Endodermal cell (in vitro differentiated cells): ENCODE measurements around the gene EEF1A2. TPM values are rescaled to one million over a fixed set of nuclear protein-coding genes. Genes with fewer than 3 reads are reported as not detected.
"Not testable (repeated sequence)": the region's sequence is repeated elsewhere in the genome, so short reads cannot be mapped to it uniquely, and the experiment has no call there.

Experiments
- DNase-seq: peaks from one replicate; pipeline ENCODE4 v3.0.0-alpha.2; 2017
- H3K27ac ChIP-seq: 2 replicates; pipeline ENCODE4 v1.5.1; 2013; ENCODE audit warnings: mild to moderate bottlenecking, low read depth, low read length, moderate library complexity
- H3K27me3 ChIP-seq: 2 replicates; pipeline ENCODE4 v1.6.1; 2013; ENCODE audit warnings: mild to moderate bottlenecking, low read length, moderate library complexity; ENCODE audit not compliant: insufficient read depth, control insufficient read depth, poor library complexity, severe bottlenecking
- H3K36me3 ChIP-seq: 2 replicates; pipeline ENCODE4 v1.7.0; 2013; ENCODE audit warnings: mild to moderate bottlenecking, low read length, moderate library complexity; ENCODE audit not compliant: control insufficient read depth, insufficient read depth
- H3K4me1 ChIP-seq: one replicate; pipeline ENCODE4 v1.7.0; 2013; ENCODE audit warnings: low read length; ENCODE audit not compliant: control insufficient read depth, insufficient read depth
- H3K4me3 ChIP-seq: 2 replicates; pipeline ENCODE4 v1.5.1; 2013; ENCODE audit warnings: mild to moderate bottlenecking, low read length, moderate library complexity
- H3K9ac ChIP-seq: 2 replicates; pipeline ENCODE4 v1.6.1; 2013; ENCODE audit warnings: mild to moderate bottlenecking, low read length, moderate library complexity; ENCODE audit not compliant: poor library complexity, severe bottlenecking; ENCODE audit errors: extremely low read depth
- H3K9me3 ChIP-seq: 2 replicates; pipeline ENCODE4 v1.6.1; 2013; ENCODE audit warnings: mild to moderate bottlenecking, low read length, moderate library complexity; ENCODE audit not compliant: control insufficient read depth
- H3K27ac Mint-ChIP-seq: 2 replicates; pipeline ENCODE4 v1.8.0; 2020; ENCODE audit warnings: mixed read lengths
- H3K27me3 Mint-ChIP-seq: 2 replicates; pipeline ENCODE4 v1.8.0; 2021; ENCODE audit warnings: mild to moderate bottlenecking, mixed read lengths; ENCODE audit not compliant: insufficient read depth
- H3K36me3 Mint-ChIP-seq: 2 replicates; pipeline ENCODE4 v1.8.0; 2020; ENCODE audit warnings: low read depth, mixed read lengths
- H3K4me1 Mint-ChIP-seq: 2 replicates; pipeline ENCODE4 v1.8.0; 2020; ENCODE audit warnings: mixed read lengths
- H3K4me3 Mint-ChIP-seq: 2 replicates; pipeline ENCODE4 v1.8.0; 2020; ENCODE audit warnings: mild to moderate bottlenecking, moderate library complexity, mixed read lengths
- H3K9me3 Mint-ChIP-seq: 2 replicates; pipeline ENCODE4 v1.8.0; 2020; ENCODE audit warnings: mild to moderate bottlenecking, mixed read lengths
- WGBS, 2 experiments: methylation state at CpG; one replicate each; pipeline versions ENCODE4 v1.1.5 to v1.1.7; 2013; ENCODE audit warnings: missing lambda C conversion rate in 2 of 2, mixed read lengths in 1 of 2; ENCODE audit not compliant: insufficient coverage in 1 of 2, insufficient read length in 1 of 2; 5-methylcytosine and 5-hydroxymethylcytosine counted together
- total RNA-seq, 2 donors: library from RNA; stranded (reverse); fragmentation: NEBNext Ultra II Directional in 1 of 2; extraction: Animal tissue kit (Norgen Biotek cat#: 25700) in 1 of 2; gene quantifications; 2 replicates in 1 of 2; 3 replicates in 1 of 2; pipeline ENCODE4 v1.2.1, GENCODE V29; 2021
- TF ChIP-seq, protein P1 (sequence below): fragments of 200-600 bp; sonication (generic); conservative IDR thresholded peaks from 2 replicates; pipeline ENCODE4 v1.5.0; 2021; ENCODE audit warnings: antibody characterized with exemption, mild to moderate bottlenecking

The EEF1A2 gene
- total RNA-seq, 2 donors from 2014 or later: 12.1 to 22.6 TPM

DNA sequence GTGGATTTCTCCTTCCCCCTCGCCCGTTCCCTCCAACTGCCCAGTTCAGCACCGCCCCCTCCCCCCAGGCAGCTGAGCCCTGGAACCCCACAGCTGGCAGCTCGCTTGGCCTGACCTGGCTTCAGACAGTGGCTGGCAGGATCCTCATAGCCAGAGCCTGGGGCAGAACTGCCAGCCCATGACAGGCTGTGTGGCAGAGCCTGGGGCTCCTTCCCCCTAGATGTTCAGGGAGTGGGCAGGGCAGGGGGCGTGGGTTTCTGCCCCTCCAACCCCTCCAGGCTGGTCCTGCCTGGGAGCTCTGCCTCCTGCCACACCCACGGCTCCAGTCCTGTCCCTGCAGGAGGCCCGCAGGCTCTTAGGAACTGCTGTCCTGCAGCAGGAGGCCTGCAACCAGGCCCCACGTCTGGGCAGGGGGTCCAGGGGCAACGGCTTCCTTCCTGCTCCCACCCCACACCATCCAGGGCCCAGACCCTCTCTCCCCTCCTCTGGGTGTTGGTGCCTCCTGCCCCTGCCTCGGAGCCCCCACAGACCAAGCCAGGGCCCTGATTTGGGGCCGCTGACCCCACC, 16.8 kb downstream of the EEF1A2 start:
- no peaks in the 10 kb centered on the region for H3K4me1 ChIP-seq
- Mint-ChIP-seq H3K36me3 (no peaks in the 10 kb centered on the region), H3K4me1 (no peaks in the 10 kb centered on the region), H3K27me3 (peaks cover 5% of the 10 kb centered on the region), H3K4me3 (no peak overlapping the region), H3K9me3 (peaks cover 2% of the 10 kb centered on the region), H3K27ac (no peak overlapping the region)
- 21 to 72% methylated on average over 2 to 11 of the region's 11 CpGs for WGBS, 2 experiments
- H3K9me3 ChIP-seq: no peaks in the 10 kb centered on the region
- peaks cover 3% of the 10 kb centered on the region for H3K27me3 ChIP-seq
- H3K36me3 ChIP-seq: no peaks in the 10 kb centered on the region
- DNase-seq: no peak
- no peak overlapping the region for H3K9ac ChIP-seq
- H3K27ac ChIP-seq: no peak overlapping the region
- TF ChIP-seq, protein P1, sequence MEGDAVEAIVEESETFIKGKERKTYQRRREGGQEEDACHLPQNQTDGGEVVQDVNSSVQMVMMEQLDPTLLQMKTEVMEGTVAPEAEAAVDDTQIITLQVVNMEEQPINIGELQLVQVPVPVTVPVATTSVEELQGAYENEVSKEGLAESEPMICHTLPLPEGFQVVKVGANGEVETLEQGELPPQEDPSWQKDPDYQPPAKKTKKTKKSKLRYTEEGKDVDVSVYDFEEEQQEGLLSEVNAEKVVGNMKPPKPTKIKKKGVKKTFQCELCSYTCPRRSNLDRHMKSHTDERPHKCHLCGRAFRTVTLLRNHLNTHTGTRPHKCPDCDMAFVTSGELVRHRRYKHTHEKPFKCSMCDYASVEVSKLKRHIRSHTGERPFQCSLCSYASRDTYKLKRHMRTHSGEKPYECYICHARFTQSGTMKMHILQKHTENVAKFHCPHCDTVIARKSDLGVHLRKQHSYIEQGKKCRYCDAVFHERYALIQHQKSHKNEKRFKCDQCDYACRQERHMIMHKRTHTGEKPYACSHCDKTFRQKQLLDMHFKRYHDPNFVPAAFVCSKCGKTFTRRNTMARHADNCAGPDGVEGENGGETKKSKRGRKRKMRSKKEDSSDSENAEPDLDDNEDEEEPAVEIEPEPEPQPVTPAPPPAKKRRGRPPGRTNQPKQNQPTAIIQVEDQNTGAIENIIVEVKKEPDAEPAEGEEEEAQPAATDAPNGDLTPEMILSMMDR: no peak
- no peak overlapping the region for H3K4me3 ChIP-seq

DNA sequence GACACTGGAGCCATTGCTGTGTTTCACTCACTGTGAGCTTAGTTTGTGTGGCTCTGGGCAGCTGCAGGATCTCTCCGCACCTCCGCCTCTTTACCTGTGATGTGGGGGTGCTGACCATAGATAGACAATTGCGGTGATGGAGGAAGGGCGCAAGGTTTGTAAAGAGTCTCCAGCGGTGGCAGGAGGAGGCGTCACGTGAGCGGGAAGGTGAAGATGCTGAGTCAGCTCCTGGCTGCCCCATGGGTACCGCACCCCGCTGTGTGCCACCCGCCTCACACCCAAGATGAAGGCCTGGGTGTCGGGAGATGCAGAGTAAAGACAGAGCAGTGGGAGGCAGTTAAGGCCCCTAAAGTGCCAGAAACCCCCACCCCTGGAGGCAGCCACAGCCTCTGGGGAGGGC, 17.4 kb downstream of the EEF1A2 start:
- TF ChIP-seq, protein P1: no peak
- WGBS, 2 experiments: 81 to 89% methylated on average over 8 to 12 of the region's 12 CpGs
- Mint-ChIP-seq H3K27me3 (peaks cover 4% of the 10 kb centered on the region), H3K4me3 (no peak overlapping the region), H3K9me3 (peaks cover 2% of the 10 kb centered on the region), H3K4me1 (no peaks in the 10 kb centered on the region), H3K27ac (no peak overlapping the region), H3K36me3 (no peaks in the 10 kb centered on the region)
- Histone ChIP-seq H3K9ac (no peak overlapping the region), H3K27me3 (no peaks in the 10 kb centered on the region), H3K4me1 (no peaks in the 10 kb centered on the region), H3K27ac (no peak overlapping the region), H3K9me3 (no peaks in the 10 kb centered on the region), H3K4me3 (no peak overlapping the region), H3K36me3 (no peaks in the 10 kb centered on the region)
- no peak for DNase-seq

DNA sequence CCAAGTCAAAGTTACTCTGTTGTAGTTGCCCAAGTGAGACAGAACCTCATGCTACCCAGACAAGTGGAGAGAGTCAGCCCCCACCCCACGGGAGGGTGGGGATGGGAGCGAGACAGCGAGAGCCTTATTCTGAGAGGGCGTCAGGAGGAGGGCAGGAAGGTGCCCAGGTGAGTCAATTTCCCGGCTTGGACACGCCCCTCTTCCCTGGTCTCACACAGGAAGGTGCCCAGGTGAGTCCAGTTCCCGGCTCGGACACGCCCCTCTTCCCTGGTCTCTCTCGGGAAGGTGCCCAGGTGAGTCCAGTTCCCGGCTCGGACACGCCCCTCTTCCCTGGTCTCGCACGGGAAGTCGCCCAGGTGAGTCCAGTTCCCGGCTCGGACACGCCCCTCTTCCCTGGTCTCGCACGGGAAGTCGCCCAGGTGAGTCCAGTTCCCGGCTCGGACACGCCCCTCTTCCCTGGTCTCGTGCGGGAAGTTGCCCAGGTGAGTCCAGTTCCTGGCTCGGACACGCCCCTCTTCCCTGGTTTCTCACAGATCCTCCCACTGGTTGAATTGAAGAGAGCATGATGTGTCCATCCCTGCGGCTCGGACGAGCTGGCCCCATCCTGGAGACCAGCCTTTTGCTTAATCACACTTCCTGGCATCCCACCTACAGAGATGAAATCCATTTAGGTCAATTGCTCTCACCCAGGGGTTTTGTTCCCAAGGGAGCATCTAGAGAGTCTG, 19.0 kb downstream of the EEF1A2 start:
- not testable (repeated sequence) for H3K4me3 Mint-ChIP-seq, H3K4me1 Mint-ChIP-seq, H3K4me3 ChIP-seq, H3K9me3 Mint-ChIP-seq, H3K27ac Mint-ChIP-seq, H3K9ac ChIP-seq, H3K36me3 Mint-ChIP-seq, H3K36me3 ChIP-seq, H3K27ac ChIP-seq, H3K27me3 Mint-ChIP-seq, H3K27me3 ChIP-seq, DNase-seq, H3K9me3 ChIP-seq, H3K4me1 ChIP-seq
- 86 to 95% methylated on average over 4 to 32 of the region's 32 CpGs for WGBS, 2 experiments
